Stimulated activated CD4-positive, alpha-beta T cell treated with anti-CD3 and anti-CD28 coated beads, Interleukin-12 subunit alpha, Interleukin-12 subunit beta, amount 100 ng/mL, for 48 hours (primary cell): ENCODE measurements around the gene DGKB.

Source experiments
- DNase-seq, 3 donors: peaks; one replicate each; pipeline ENCODE4 v3.0.0-alpha.2; 2020; ENCODE audit warnings: low read depth in 2 of 3, low spot score in 1 of 3

The DGKB gene

GRCh38 chr7:14825912-14826311, 76.6 kb downstream of the DGKB start:
- DNase-seq = no peak

GRCh38 chr7:14822481-14822854, 80.1 kb downstream of the DGKB start:
- DNase-seq = no peak

DNA sequence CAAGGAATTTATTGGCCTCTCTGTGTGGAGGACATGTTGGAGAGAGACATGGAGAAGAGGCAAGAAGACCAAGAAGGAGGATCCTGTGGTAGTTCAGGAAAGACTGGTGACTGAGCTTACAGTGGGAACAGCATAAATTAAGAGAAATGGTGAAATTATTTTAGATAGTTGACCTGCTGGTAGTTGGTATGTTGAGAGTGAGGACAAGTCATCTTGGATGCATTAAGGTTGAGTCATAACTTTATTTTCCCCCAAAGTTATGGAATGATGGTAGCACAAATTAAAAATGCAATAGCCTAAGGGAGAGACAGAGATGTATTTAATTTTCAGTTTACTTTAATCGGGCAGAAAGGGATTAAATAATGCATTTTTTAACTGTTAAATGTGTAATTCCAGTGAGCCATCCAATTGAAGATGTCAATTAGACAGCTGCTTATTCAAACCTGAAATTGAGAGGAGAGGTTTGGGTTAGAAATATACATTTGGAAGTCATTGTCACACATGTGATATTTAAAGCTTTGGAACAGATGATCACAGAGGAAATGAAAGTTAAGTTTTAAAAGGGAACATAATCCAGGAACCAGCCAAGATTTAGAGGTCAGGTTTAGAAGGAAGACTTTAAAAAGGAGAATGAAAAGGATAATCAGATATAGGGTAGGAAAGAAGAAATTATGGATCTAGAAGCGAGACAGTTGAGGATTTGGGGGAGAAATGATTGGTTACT, 80.6 kb downstream of the DGKB start:
- DNase-seq = no peak

- DNase-seq = no peak
These were observed 83.7 kb downstream of the DGKB start for GRCh38 chr7:14818871-14819270.

- DNase-seq = no peak
These were observed 84.5 kb downstream of the DGKB start for GRCh38 chr7:14817829-14818614.

DNA sequence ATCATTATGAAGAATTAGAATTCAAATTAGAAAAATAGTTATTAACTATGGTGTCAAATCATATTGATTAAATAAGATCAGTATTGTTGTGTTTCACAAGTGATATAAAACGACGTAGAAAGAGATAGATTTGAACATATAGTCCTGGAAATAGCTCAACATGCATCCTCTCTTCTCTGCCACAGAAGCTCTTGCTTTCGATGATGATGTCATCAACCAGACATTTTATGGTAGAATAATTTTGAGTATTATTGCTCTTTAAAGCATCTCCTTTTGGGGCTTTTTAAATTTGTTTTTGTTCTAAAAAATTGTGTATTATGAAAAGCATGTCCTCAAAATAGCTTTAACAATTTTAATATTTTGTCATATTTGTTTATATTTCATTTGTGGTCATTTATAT, 95.0 kb downstream of the DGKB start:
- DNase-seq = no peak

DNA sequence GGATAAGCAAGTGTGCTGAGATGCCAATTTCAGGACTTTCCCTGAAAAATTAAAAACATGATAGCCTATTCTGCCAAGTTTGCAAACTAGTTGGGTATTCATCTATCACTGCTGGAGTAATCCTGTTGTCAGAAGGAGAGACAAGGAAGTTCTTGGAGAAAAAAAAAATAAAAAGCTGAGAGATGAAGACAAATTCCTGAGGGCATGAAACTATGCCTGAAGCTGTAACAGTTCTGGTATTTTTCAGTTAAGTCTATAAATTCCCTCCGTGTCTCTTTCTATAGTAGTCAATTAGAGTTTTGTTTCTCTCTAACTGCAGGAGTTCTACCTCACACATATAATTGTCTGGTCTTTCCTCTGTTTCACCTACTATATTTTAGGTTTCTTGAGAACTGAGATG, 95.7 kb downstream of the DGKB start:
- no peak for DNase-seq

DNA sequence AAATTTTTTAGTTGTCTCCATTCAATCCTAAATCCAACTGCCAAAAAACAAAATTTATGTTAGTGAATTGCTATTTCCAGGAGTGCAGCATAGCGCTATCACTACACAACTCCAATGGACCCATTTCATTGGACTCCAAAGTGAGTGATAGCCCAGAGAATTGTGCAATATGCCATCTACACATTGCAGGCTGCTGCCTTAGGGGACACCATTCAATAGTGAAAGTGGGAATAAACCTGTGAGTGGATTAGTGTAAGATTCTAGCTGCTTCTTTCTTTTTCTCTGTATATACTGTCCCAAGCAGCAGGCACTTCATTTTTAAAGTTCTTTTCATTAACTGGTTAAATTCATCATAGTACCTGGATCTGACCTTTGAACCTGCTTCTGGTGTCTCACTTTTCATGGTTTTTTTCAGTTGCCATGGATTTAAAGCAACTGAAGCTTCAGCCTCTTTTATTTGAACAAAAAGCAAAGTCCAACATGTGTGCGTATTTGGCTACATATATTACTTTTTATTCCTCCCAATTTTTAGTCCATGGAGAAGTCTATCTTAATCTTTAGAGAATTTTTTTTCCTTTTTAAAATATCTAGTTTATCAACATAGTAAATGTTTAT, 97.3 kb downstream of the DGKB start:
- DNase-seq = no peak

DNA sequence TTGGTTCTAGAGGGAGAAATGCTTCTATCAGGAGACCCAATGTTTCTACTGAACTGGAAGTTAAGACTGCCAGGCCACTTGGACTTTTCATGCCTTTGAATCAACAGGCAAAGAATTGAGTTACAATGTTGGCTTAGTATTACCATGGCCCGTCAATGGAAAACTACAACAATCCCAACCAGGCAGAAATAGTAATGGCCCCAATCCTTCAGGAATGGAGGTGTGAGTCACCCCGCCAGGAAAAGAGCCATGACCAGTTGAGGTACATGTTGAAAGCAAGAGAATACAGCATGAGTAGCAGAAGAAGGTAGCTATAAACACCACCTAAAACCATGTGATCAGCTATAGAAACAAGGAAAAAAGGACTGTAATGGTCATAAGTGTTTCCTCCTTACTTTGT, 101.9 kb downstream of the DGKB start:
- DNase-seq = no peak

- DNase-seq = no peak
These were observed 109.4 kb downstream of the DGKB start for GRCh38 chr7:14793151-14793550.

GRCh38 chr7:14787551-14787950, 115.0 kb downstream of the DGKB start:
- no peak for DNase-seq

DNA sequence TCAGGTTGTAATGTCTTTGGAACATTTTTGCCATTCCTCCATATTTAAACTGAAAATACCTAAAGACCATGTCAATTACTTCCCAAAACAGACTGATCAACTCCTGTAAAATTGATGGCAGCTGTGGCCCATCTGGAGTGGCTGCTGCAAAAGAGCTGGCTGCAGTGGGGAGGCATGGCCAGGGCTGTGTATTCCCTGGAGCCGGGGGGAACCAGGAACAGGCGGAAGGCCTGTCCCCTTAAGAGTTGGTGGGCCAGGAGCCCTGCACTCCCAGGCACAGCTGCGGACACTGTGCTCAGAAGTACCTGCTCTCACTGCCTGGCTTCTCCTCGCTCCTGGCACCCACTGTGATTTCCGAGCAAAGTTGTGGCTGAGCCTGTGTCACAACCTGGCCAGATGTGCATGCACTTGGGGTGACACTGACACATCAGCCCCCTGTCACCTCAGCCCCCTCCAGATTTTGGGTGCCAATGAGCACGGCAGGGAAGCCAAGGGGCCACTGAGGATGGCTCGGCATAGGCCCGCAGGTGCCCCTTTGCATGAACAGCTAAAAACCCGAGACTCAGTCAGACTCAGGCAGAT, 116.1 kb downstream of the DGKB start:
- no peak for DNase-seq

- DNase-seq = no peak
These were observed 124.7 kb downstream of the DGKB start for GRCh38 chr7:14777806-14778205.

DNA sequence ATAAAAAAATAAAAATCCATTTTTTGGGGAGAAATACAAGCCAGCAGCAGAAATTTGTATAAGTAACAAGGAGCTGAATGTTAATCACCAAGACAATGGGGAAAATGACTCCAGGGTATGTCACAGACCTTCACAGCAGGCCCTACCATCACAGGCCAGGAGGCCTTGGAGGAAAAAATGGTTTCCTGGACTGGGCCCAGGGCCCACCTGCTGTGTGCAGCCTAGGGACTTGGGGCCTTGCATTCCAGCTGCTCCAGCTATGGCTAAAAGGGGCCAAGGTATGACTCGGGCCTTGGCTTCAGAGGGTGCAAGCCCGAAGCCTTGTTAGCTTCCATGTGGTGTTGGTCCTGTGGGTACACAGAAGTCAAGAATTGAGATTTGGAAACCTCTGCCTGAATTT, 126.3 kb downstream of the DGKB start:
- no peak for DNase-seq

DNA sequence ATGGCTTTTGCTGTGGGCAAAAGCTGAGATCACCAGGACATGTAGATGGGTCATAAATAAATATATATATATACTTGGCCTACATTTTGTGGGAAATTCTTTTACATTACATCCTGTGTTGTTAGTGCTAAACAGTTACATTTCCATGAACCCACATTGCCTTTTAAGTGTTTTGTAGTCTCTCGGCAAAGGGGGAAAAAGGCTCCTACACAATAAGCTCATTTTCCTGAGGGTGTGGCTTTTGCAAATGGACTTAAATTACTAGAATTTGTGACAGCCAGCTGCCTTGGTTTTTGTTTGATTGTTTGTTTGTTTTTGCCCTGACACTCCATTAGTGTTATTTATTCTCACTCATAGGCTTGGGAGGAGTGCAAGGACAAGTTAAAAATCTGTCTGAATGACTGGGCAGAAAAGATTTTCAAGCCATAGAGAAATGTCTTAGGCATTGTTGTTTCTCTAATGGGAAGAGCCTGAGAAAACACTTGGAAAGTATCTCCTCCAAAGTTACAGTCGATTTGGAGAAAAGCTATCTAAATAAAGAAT, 128.8 kb downstream of the DGKB start:
- no peak for DNase-seq

GRCh38 chr7:14770614-14771013, 131.9 kb downstream of the DGKB start:
- no peak for DNase-seq

GRCh38 chr7:14769261-14769660, 133.3 kb downstream of the DGKB start:
- no peak for DNase-seq

- DNase-seq = no peak
These were observed 134.7 kb downstream of the DGKB start for GRCh38 chr7:14767716-14768425.

DNA sequence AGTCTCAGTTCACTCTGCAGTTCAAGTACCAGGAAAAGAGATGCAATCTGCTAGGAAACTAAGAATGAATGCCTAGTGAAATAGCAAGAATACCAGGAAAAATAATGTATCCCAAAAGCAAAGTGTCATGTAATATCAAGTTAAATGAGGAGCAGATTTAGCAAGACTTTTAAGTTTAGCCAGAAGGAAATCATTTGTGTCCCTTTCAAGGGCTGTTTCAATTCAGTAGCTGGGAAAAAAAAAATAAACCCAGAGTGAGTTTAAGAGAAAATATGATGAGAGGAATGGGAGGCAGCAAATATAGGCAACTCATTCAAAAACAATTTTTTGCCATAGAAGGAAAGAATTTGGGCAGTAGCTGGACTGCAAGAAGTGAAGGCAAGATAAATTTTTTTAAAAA, 135.8 kb downstream of the DGKB start:
- DNase-seq = no peak

- DNase-seq = no peak
These were observed 136.8 kb downstream of the DGKB start for GRCh38 chr7:14765731-14766130.

GRCh38 chr7:14762561-14762960, 140.0 kb downstream of the DGKB start:
- no peak for DNase-seq
